ENCODE measurements around the gene PSEN2.

Gene PSEN2

DNA sequence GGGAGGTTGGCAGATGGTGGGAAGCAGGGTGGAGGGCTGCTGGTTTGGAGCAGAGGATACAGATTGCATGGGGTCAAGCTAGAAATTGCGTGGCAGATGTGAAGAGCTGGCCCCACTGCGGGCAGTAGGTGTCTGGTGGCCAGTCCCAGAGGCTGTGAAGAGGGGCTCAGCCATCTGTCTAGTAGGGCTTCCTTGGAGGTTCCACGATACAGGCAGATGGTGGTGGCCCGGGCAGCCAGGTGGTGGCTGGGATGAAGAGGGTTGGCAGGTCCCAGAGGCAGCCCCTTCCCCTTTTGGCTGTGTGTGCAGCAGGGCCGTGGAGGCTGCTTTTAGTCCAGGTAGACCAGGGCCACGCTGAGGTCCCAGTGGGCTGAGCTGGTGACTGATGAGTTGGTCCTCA lies 16.6 kb downstream of the PSEN2 start:
- no peak for DNase-seq (ENCODE audit: low read depth)

DNA sequence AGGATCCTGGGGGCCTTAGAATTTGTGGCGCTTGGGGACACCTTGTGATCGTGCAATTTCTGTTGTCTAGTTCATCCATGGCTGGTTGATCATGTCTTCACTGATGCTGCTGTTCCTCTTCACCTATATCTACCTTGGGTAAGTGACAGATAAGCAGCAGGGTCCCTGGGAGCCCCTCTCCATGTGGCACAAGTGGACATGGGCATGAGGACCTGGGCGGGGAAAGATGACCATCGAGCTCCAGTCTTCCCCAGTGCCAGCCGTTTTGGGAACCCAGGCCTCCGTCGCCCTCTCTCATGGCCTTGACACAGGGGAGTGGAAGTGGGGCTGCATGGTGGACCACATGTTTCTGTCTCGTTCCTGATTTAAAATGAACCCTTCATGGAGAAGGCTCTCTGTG lies 17.6 kb downstream of the PSEN2 start:
- DNase-seq (ENCODE audit: low read depth): no peak

DNA sequence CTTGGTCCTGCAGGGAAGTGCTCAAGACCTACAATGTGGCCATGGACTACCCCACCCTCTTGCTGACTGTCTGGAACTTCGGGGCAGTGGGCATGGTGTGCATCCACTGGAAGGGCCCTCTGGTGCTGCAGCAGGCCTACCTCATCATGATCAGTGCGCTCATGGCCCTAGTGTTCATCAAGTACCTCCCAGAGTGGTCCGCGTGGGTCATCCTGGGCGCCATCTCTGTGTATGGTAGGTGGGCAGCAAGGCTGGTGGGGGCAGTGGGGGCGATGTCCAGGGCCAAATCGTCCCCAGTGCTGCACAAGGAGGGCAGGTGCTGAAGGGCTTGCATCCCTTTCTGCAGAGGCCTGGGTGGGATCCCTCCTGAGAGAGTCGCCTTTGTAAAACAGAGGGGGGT lies 18.4 kb downstream of the PSEN2 start:
- no peak for DNase-seq (ENCODE audit: low read depth)

GRCh38 chr1:226889616-226890330 lies 19.4 kb downstream of the PSEN2 start:
- no peak for DNase-seq (ENCODE audit: low read depth)

DNA sequence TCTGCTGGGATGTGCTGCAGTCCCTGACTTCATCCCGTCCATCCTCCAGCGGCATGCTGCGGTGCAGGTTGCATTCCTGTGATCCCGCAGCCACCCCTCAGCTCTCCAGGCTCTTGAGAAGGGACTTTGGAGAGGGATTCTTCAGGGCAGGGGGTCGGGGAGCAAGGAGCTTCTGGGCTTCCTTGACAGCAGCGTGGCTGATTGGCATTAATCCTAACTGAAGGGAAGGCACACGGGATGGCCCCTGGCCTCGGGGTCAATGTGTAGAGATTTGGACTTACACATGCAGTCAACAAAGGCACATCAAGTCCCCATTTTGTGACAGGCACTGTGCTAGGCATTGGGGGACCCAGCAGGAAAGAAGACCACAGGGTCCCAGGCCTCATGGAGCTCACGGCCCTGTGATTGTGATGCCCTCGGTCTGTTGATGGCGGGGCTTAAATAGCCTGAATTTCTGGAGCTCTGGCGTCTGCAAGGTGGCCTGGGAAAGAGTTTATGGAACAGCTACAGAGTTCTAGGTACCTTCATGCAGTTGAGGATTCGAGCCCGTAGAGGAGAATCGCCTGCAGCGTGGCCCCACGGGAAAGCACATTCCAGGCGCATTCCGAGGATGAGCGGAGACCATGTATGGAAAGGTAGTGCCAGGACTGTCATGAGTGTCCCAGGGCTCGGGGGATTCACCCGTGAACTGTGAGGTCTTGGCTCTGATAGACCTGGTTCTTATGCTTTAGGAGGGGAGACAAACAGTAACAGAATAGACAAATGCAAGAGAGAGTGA lies 20.1 kb downstream of the PSEN2 start:
- no peak for DNase-seq (ENCODE audit: low read depth)

- no peak for DNase-seq (ENCODE audit: low read depth)
Measured at GRCh38 chr1:226891346-226891745, 20.9 kb downstream of the PSEN2 start.

- no peak for DNase-seq (ENCODE audit: low read depth)
Measured at GRCh38 chr1:226891846-226892523, 21.6 kb downstream of the PSEN2 start.

GRCh38 chr1:226892524-226892875 lies 22.1 kb downstream of the PSEN2 start:
- no peak for DNase-seq (ENCODE audit: low read depth)

DNA sequence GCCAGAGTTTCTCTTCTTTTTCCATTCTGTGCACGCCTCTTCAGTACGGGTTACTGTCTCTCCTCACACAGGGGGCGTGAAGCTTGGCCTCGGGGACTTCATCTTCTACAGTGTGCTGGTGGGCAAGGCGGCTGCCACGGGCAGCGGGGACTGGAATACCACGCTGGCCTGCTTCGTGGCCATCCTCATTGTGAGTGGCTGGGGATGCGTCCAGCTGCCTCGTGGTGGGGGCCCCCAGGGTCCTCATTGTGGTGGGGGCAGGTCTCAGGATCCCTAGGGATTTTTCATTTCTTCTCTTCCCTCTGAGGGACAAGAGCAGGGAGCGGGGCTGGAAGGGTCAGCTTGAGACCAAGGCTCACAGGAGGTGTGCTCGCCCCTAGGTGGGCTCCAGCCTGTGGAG lies 23.5 kb downstream of the PSEN2 start:
- DNase-seq (ENCODE audit: low read depth): no peak

DNA sequence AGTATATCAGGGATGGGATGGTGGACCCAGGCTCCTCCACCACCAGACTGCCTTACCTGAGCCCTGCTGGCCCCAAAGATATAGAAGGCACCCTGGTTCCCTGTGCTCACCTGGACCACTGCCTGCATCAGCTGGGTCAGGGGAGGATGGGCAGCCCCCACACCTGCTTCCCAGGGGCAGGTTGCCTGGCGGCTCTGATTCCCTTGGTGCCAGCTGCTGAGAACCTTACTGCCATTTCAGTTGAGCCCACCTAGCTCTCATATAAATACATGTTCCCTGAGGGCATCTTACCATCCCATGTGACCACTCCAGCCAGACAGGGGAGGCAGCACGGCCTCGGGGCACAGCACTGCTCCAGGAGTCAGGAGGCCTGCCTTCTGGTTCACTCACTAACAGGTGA lies 24.4 kb downstream of the PSEN2 start:
- no peak for DNase-seq (ENCODE audit: low read depth)

GRCh38 chr1:226895644-226896043 lies 25.2 kb downstream of the PSEN2 start:
- no peak for DNase-seq (ENCODE audit: low read depth)

- DNase-seq (ENCODE audit: low read depth): no peak
Measured at GRCh38 chr1:226898246-226898645, 27.8 kb downstream of the PSEN2 start.

DNA sequence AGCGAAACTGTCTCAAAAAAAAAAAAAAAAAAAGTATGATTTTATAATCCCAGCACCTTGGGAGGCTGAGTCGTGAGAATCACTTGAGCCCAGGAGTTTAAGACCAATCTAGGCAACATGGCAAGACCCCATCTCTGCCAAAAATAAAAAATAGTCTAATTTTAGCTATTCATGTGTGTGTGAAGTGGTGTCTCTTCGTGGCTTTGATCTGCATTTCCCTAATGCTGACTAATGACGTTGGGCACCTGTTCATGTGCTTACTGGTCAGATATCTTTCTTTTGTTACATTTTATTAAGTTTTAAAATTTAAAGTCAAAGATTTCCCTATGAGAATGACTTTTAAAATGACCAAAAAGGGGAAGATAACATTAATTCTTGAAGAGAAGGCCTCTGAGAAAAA lies 31.0 kb downstream of the PSEN2 start:
- DNase-seq (ENCODE audit: low read depth): no peak

DNA sequence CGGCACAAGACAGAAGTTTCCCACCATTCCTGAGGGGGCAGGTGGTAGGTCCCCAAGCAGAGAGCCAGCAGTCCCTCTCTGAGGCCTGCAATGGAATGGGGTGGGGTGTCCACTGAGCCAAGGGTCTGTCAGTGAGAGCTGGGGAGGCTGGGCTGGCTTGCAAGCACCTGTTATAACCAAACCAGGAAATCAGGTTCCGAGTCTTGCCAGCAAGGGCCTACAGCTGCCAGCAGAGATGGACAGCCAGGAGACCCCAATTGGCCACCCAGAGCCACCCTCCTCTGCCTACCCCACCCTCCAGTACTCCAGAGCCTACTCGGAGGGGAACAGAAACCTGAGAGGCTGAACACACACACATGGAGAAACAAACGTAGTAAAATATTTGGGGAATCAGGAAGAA lies 32.2 kb downstream of the PSEN2 start:
- DNase-seq (ENCODE audit: low read depth): no peak

- no peak for DNase-seq (ENCODE audit: low read depth)
Measured at GRCh38 chr1:226903819-226904716, 33.7 kb downstream of the PSEN2 start.

DNA sequence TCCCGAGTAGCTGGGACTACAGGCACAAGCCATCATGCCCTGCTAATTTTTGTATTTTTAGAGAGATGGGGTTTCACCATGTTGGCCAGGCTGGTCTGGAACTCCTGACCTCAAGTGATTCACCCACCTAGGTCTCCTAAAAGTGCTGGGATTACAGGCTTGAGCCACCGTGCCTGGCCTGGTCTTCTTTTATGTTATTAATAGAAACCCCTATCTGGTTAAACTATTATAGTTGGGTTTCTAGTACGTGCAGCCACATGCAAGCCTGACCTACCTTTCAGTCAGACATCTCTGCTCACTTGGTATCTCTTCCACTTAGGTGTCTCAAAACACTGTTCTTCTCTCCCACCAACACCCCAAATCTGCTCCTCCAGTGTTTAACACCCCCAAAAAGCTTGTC lies 34.4 kb downstream of the PSEN2 start:
- no peak for DNase-seq (ENCODE audit: low read depth)

DNA sequence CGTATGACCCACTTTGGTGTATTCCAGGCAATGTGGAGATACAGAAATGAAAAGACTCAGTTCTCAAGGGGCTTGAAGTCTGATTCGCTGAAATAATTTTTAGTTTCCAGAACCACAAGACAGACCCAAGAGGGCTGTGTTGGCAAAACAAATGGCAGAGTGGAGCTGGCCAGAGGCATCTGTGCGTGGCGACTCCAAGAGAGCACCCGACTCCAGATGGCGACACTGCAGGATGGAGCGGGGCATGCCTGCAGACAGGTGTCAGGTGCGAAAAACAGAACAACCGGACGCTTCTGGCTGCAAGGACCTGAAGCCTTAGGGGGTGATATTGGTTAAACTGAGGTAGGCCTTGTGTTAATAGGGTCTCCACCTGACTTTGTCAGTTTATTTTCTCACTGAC lies 38.0 kb downstream of the PSEN2 start:
- DNase-seq (ENCODE audit: low read depth): no peak

DNA sequence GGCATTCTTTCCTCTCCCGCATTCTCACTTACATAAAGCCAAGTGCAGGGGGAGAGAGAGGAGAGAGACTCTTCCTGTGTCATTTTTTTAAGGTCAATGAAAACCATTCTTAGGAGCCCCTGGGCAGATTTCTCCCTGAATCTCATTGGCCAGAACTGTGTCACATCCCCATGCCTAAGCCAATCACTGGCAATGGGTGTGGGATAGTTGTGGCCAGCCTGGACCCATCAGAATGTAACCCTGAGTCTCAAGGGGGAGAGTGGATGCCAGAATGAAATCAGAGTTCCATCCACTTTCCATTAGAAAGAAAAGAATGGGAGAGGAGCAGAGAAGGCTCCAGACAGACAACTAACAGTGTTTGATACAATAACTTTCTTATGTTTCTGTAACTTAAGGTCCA lies 38.5 kb downstream of the PSEN2 start:
- no peak for DNase-seq (ENCODE audit: low read depth)

GRCh38 chr1:226912587-226913176 lies 42.3 kb downstream of the PSEN2 start:
- DNase-seq (ENCODE audit: low read depth): no peak

DNA sequence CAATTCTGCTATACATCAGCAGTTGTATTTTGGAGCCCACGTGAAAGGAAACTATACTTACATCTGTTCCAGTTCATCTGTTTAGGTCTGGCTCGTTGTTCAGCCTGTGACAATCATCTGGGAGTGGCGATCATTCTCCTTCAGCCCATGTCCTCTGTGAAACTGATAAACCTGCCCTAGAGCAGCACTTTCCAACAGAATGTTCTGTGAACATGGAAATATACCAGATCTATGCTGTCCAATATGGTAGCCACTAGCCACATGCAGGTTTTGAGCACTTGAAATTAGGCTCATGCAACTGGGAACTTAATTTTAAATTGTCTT lies 45.2 kb downstream of the PSEN2 start:
- no peak for DNase-seq (ENCODE audit: low read depth)

GRCh38 chr1:226916497-226916896 lies 46.1 kb downstream of the PSEN2 start:
- DNase-seq (ENCODE audit: low read depth): no peak

DNA sequence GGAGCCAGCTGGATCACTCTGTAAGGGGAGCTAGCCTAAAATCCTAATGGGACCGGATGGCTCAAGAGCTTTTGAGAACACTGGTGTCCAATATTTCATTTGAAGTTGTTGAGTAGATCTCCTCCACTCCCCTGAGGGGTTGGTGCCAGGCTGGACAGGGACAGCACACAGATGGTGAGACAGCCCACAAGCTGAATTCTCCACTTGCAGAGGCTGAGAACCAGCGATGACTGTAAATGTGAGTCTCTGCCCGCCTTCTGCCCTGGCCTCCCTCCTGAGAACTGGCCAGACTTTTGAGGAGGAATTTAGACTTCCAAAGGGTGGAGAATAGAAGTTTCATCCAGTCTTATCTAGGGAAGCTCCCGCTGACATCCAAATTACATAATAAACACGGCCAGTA lies 49.2 kb downstream of the PSEN2 start:
- no peak for DNase-seq (ENCODE audit: low read depth)

Measured in stimulated activated CD8-positive, alpha-beta memory T cell treated with anti-CD3 and anti-CD28 coated beads, Interleukin-4, amount 100 ng/mL, for 24 hours (primary cell).